22Rv1 (cell line): ENCODE results near the gene OBP2B.
"Not testable (repeated sequence)": the region's sequence is repeated elsewhere in the genome, so short reads cannot be mapped to it uniquely, and the experiment has no call there.

Experiments used
- H3K27ac ChIP-seq: fragments of 450-650 bp; 2 replicates; pipeline ENCODE4 v1.5.1; 2017
- CTCF ChIP-seq: fragments of 450-650 bp; IDR thresholded peaks from 2 replicates; pipeline ENCODE4 v1.5.1; 2017; ENCODE audit warnings: mild to moderate bottlenecking
- ZFX ChIP-seq: fragments of 450-650 bp; IDR thresholded peaks from 2 replicates; pipeline ENCODE4 v1.6.1; 2017; ENCODE audit warnings: antibody characterized with exemption, borderline replicate concordance

OBP2B gene

GRCh38 chr9:133207021-133207531 lies 2.0 kb downstream of the OBP2B start:
- H3K27ac ChIP-seq, result no peak overlapping the region
- TF ChIP-seq ZFX (no peak), CTCF (no peak)

GRCh38 chr9:133205996-133206931 lies 2.8 kb downstream of the OBP2B start:
- TF ChIP-seq ZFX (no peak), CTCF (no peak)
- H3K27ac ChIP-seq, result no peak overlapping the region

GRCh38 chr9:133205481-133205887 lies 3.6 kb downstream of the OBP2B start:
- H3K27ac ChIP-seq, result not testable (repeated sequence)

- H3K27ac ChIP-seq, result no peak overlapping the region
- TF ChIP-seq CTCF (no peak), ZFX (no peak)
Observed at GRCh38 chr9:133204993-133205336, 4.1 kb downstream of the OBP2B start.

GRCh38 chr9:133204335-133204992 lies 4.6 kb downstream of the OBP2B start:
- no peak for TF ChIP-seq CTCF
- TF ChIP-seq ZFX, result no peak
- H3K27ac ChIP-seq, result no peak overlapping the region

GRCh38 chr9:133203506-133204075 lies 5.5 kb downstream of the OBP2B start:
- no peak overlapping the region for H3K27ac ChIP-seq
- TF ChIP-seq ZFX, result no peak
- no peak for TF ChIP-seq CTCF

- TF ChIP-seq CTCF (no peak), ZFX (no peak)
- H3K27ac ChIP-seq, result no peak overlapping the region
Observed at GRCh38 chr9:133202688-133203453, 6.2 kb downstream of the OBP2B start.
